Activated CD8-positive, alpha-beta memory T cell treated with anti-CD3 and anti-CD28 coated beads, Interleukin-2, amount 50 U/mL, for 48 hours (primary cell): ENCODE data around the gene EIF2S2.
A peak's percentile ranks its signal among the peaks of the same experiment; 100 is the strongest.
"Not testable (repeated sequence)": the region's sequence is repeated elsewhere in the genome, so short reads cannot be mapped to it uniquely, and the experiment has no call there.

Experiments
- DNase-seq: peaks from one replicate; pipeline ENCODE4 v3.0.0-alpha.2; 2020

Gene EIF2S2

GRCh38 chr20:34111702-34112599 lies at the start of gene EIF2S2:
Gene EIF2S2 (minus strand): TSS chr20:34112243. CDS start chr20:34112110, 133 bp downstream.
- peak; percentile 95 for DNase-seq

GRCh38 chr20:34157697-34158096 lies 45.7 kb upstream of the EIF2S2 start:
- DNase-seq, result not testable (repeated sequence)

- no peak for DNase-seq
These were observed 43.8 kb upstream of the EIF2S2 start for GRCh38 chr20:34155836-34156235.

- not testable (repeated sequence) for DNase-seq
These were observed 41.1 kb upstream of the EIF2S2 start for GRCh38 chr20:34153169-34153568.

GRCh38 chr20:34152073-34152472 lies 40.0 kb upstream of the EIF2S2 start:
- not testable (repeated sequence) for DNase-seq

- DNase-seq, result no peak
These were observed 38.4 kb upstream of the EIF2S2 start for GRCh38 chr20:34150306-34151000.

- no peak for DNase-seq
These were observed 33.3 kb upstream of the EIF2S2 start for GRCh38 chr20:34145280-34145819.

- no peak for DNase-seq
These were observed 31.9 kb upstream of the EIF2S2 start for GRCh38 chr20:34143951-34144350.

- no peak for DNase-seq
These were observed 30.1 kb upstream of the EIF2S2 start for GRCh38 chr20:34142121-34142520.

GRCh38 chr20:34141293-34141692 lies 29.2 kb upstream of the EIF2S2 start:
- no peak for DNase-seq

- DNase-seq, result not testable (repeated sequence)
These were observed 23.7 kb upstream of the EIF2S2 start for GRCh38 chr20:34135525-34136275.

- not testable (repeated sequence) for DNase-seq
These were observed 21.4 kb upstream of the EIF2S2 start for GRCh38 chr20:34133365-34133860.

- not testable (repeated sequence) for DNase-seq
These were observed 20.9 kb upstream of the EIF2S2 start for GRCh38 chr20:34132943-34133342.

GRCh38 chr20:34132491-34132890 lies 20.4 kb upstream of the EIF2S2 start:
- DNase-seq, result not testable (repeated sequence)

GRCh38 chr20:34131491-34131890 lies 19.4 kb upstream of the EIF2S2 start:
- DNase-seq, result no peak

GRCh38 chr20:34129518-34130162 lies 17.6 kb upstream of the EIF2S2 start:
- peak; percentile 68 for DNase-seq

- DNase-seq, result no peak
These were observed 15.7 kb upstream of the EIF2S2 start for GRCh38 chr20:34127792-34128191.

- DNase-seq, result no peak
These were observed 12.6 kb upstream of the EIF2S2 start for GRCh38 chr20:34124469-34125249.

- no peak for DNase-seq
These were observed 11.3 kb upstream of the EIF2S2 start for GRCh38 chr20:34123309-34123708.

GRCh38 chr20:34122274-34122980 lies 10.4 kb upstream of the EIF2S2 start:
- DNase-seq, result no peak

- no peak for DNase-seq
These were observed 8.2 kb upstream of the EIF2S2 start for GRCh38 chr20:34120213-34120612.
